ENCODE data around the gene CLIC1.

Gene CLIC1

DNA sequence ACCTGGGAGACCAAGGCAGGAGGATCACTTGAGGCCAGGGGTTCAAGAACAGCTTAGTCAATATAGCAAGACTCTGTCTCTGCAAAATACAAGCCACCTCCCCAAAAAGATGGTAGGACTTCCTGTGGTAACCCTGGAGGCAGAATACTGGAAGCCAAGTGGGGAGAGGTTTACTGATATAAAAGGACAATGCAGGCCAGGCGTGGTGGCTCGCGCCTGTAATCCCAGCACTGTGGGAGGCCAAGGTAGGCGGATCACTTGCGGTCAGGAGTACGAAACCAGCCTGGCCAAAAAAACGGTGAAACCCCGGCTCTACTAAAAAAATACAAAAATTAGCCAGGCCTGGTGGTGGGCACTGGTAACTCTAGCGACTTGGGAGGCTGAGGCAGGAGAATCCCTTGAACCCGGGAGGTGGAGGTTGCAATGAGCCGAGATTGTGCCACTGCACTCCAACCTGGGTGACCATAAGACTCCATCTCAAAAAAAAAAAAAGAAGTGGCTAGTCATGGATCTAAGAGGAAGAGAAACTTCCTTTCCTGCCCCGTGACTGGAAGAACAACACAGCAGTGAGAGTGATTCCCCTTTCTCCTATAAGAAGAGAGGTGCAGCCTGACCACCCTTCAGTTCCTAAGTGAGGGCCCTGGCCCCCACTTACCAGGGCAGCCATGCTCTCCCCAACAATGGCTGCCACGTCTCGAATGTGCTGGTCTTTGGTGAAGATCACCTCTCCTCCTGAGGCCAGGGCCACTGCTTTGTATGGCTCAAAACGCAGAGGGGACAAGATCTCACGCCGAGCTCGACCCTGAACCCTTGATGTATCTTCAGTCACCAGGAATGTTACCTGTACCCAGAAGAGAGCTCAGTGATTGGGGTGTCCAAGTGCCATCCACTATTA, 32.3 kb upstream of the CLIC1 start:
- no peak for DNase-seq

GRCh38 chr6:31767096-31767645, 30.8 kb upstream of the CLIC1 start:
- DNase-seq: no peak

- DNase-seq: no peak
Observed at GRCh38 chr6:31765910-31766794, 29.8 kb upstream of the CLIC1 start.

GRCh38 chr6:31765559-31765909, 29.2 kb upstream of the CLIC1 start:
- no peak for DNase-seq

GRCh38 chr6:31764198-31764597, 27.9 kb upstream of the CLIC1 start:
- no peak for DNase-seq

GRCh38 chr6:31763619-31763940, 27.2 kb upstream of the CLIC1 start:
- DNase-seq: no peak

- no peak for DNase-seq
Observed at GRCh38 chr6:31762878-31763618, 26.7 kb upstream of the CLIC1 start.

DNA sequence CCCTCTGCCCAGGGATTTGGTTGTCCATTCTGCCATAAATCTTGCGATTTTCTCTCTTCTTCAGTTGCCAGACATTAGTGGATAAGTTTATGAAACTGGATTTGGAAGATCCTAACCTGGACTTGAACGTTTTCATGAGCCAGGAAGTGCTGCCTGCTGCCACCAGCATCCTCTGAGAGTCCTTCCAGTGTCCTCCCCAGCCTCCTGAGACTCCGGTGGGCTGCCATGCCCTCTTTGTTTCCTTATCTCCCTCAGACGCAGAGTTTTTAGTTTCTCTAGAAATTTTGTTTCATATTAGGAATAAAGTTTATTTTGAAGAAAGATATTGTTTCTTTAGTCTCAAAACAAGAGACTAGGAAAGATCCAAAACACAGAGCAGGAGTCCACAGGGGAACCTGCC, 26.0 kb upstream of the CLIC1 start, which contains the start of gene SAPCD1:
Gene SAPCD1 (plus strand): TSS at position 301 of the 400 bp plus-strand sequence. CDS start 399 bp downstream, outside the sequence.
- DNase-seq: no peak

- DNase-seq: no peak
Observed at GRCh38 chr6:31761343-31761742, 25.0 kb upstream of the CLIC1 start.

- DNase-seq: no peak
Observed at GRCh38 chr6:31760790-31761189, 24.5 kb upstream of the CLIC1 start.

- no peak for DNase-seq
Observed at GRCh38 chr6:31758281-31758680, 22.0 kb upstream of the CLIC1 start.

DNA sequence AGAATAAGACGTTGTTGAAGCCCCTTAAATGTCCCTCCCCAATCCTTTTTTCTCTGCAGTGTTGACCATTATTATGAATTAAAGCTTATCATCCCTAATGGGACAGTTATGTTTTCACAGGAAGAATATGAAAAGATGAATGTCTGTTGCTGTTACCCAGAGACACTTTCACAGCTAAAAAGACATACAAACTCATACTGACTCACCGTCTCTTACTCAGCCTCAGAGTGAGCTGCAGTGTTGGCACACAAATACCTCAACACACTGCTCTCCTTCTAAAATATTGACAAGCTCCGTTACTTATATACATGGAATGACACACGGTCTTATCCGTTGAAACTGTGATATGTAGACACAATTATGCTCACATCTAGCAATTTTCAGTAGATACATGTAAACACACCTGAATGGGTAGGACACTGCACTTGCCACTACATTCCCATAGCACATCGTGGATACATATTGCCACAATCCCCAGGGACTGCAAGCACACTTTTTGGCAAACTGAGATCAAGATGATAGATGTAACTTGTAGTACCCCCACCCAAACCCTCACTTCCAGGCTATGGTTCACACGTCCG, 16.5 kb upstream of the CLIC1 start:
- no peak for DNase-seq

DNA sequence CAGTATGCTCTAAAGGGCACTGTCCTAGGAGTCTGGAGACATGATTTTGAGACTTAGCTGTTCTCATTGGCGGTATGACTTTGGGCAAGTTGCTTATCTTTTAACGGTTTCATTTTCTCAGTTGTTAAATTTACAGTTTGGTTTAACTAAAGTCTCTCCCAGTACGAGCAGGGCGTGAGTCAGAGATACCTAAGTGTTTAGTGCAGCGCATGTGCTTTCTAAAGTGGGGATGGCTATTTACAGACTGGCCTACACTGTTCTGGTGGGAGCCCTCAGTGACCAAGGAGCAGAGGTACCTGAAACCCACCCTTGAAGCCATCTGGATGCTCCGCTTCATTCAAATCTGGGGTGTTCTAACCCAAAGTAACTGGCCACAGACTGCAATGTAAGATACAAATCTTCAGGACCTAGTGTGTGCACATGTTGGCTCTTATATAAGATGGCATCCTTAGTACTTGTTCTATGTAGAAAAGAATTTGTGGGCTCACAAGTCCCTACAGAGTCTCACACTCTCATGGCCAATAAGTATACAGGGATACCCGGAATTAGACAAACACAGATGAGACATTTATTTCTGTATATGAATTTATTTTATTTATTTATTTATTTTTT, 14.2 kb upstream of the CLIC1 start:
- no peak for DNase-seq

- DNase-seq: no peak
Observed at GRCh38 chr6:31749301-31750036, 13.1 kb upstream of the CLIC1 start.

- DNase-seq: no peak
Observed at GRCh38 chr6:31744422-31744821, 8.1 kb upstream of the CLIC1 start.

GRCh38 chr6:31742894-31743293, 6.6 kb upstream of the CLIC1 start:
- DNase-seq: no peak

GRCh38 chr6:31741815-31742214, 5.5 kb upstream of the CLIC1 start:
- no peak for DNase-seq

GRCh38 chr6:31740397-31741223, 4.3 kb upstream of the CLIC1 start:
- peak; percentile 37 for DNase-seq

- peak; percentile 100 for DNase-seq
Observed at GRCh38 chr6:31739639-31740396, 3.5 kb upstream of the CLIC1 start, which contains the start of gene MSH5. Gene MSH5, plus strand, starts transcription at chr6:31740005. Its CDS starts 462 bp downstream, at chr6:31740467.

Measured in activated CD4-positive, alpha-beta T cell treated with anti-CD3 and anti-CD28 coated beads, Interleukin-2, amount 50 U/mL, for 16 hours (primary cell).